T-helper 1 cell (primary cell): ENCODE data around the gene CTRL.
A peak's percentile ranks its signal among the peaks of the same experiment; 100 is the strongest.
"Not testable (repeated sequence)": the region's sequence is repeated elsewhere in the genome, so short reads cannot be mapped to it uniquely, and the experiment has no call there.

Experiments
- DNase-seq, 5 donors: peaks; one replicate each; pipeline ENCODE4 v3.0.0-alpha.2; 2012 to 2020
- total RNA-seq, 4 donors: gene quantifications; one replicate each; lab custom pipeline; 2026; lab: John Stamatoyannopoulos, UW

Gene CTRL
- 0.24 to 1.1 (median 0.57) reads per million in 4 donors for total RNA-seq

GRCh38 chr16:67931712-67932461 is at the start of gene CTRL:
Gene CTRL (minus strand): TSS chr16:67931862. CDS start chr16:67931852, 10 bp downstream.
- no peak for DNase-seq

GRCh38 chr16:67979955-67980678 is 48.5 kb upstream of the CTRL start, which contains the start of gene DPEP3:
Gene DPEP3 (minus strand): TSS chr16:67980499. CDS start chr16:67980380, 119 bp downstream.
- no peak for DNase-seq

DNA sequence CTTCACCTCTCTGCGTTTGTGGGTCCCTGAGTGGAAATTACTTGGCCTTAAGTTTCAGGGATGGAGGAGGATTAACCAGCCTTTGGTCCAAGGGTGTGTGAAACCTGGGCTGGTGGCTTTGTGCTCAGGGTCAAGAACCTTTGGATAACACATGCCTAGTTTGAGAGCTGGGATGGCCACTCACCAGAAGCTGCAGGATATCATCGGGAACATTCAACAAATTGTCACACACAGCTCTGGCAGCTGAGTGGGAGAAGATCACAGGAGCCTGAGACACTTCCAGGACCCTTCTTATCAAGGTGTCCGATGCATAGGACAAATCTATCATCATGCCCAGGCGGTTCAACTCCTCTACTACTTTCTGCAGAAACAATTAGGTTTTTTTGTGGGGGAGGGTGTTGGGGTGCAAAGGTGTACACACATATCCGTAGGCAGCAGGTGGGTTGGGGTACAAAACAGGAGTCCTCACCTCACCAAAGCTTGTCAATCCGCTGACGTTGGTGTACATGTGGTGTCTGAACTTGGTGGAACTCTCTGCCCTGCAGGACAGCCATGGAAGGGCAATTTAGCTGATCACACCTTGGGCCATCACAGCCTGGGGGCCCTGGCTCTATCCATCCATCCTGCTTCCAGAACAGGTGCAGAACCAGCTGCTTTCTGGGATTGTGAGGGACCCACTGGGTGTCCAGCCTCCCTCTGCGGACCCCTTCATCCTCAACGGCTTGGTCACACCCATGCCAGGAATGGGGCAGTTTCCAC is 46.0 kb upstream of the CTRL start:
- no peak for DNase-seq

GRCh38 chr16:67977005-67977404 is 45.3 kb upstream of the CTRL start:
- DNase-seq: no peak

DNA sequence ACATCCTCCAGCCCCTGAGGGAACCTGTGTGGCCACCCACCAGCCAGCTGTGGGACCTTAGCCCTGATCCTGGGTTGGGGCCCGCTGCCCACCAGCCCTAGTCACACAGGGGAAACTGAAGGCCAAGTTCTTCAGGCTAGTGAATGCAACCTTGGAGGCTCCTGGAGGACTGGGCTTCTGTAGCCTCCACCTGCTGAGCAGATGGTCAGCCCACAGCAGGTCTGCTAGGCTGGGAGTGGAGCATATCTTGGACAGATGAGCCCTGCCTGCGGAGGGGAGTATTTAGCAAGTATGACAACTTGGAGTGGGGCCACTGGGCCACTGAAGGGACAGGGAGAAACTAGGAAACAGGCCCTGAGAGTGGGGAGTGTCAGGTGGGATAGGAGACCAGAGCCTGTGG is 44.5 kb upstream of the CTRL start:
- no peak for DNase-seq

GRCh38 chr16:67975321-67976105 is 43.9 kb upstream of the CTRL start:
- no peak for DNase-seq

- not testable (repeated sequence) for DNase-seq
These were observed 40.6 kb upstream of the CTRL start for GRCh38 chr16:67972285-67972684.

DNA sequence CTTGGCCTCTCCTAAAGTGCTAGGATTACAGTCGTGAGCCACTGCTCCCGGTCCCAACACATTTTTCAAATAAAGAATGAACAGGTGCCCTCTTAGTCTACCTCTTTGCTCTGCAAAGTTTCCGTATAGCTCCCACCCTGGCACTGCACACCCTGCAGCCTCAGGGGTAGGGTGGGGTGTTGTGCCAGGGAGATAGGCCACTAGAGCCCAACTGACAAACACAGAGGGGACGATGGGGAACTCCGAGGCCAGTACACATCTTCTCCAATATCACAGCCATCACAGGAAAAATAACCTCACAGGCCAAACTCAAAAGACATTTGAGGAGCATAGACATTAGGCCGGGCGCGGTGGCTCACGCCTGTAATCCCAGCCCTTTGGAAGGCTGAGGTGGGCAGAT is 39.4 kb upstream of the CTRL start:
- DNase-seq: no peak

DNA sequence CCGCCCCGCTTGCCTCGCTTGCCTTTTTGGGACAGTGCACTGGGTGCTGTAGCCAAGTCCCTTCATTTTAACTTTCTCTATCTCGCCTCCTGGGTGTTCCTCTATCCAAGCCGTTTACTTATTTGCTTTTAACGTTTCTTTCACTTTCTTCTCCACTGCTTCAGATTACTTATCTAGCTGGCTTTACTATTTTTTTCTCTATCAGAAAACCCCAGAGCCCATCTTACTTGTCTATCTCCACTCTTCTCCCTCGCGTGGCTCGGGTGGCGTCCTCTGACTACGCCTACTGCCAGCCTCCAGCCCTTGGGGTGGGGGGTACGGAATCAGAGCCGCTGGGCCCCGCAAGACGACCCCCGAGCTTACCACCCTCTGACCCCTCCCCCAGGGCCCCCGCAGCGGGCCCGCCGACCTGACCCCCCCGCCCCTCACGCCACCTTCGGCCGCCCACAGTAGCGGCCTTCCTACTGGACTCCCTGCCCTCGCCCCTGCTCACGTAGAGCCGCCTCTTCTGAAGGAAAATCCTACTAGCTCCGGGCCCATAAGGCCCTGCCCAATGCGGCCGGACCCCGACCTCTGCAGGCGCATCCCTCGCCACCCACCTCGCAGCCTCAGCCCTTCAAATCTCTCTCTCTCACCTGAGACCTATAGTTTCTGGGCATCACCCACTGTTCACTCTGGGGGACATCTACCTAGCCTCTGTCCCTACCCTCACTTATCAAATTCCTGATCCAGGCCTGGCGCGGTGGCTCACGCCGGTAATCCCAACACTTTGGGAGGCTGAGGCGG is 37.8 kb upstream of the CTRL start:
- DNase-seq: no peak

GRCh38 chr16:67968400-67969253 is 37.0 kb upstream of the CTRL start, which contains the start of gene SLC12A4:
Gene SLC12A4 (minus strand): TSS chr16:67968637. CDS start chr16:67968553, 84 bp downstream.
- DNase-seq: peak; percentile 77 to 86 (median 80)

DNA sequence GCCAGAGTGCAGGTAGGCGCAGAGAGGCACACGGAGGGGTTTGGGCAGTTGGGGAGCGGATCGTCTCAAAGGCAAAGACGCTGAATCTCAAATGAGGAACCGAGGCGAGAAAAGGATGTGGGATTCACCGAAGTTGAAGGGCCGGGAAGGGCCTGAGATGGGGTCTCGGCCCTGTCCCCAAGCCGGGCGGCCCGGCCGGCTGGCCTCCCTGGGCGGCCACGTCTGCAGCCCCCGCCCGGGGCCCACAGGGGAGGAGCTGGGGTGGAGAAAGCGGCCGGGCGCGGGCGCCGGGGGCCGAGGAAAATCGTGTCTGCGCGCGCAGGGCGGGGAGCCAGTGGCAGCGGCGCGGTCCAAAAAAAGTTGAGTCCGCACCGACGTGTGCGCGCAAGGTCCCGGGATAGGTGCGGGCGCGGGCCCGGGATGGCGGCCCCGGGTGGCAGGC is 36.3 kb upstream of the CTRL start:
- DNase-seq: peak in 2 of 5 donors; percentile 18 to 41

DNA sequence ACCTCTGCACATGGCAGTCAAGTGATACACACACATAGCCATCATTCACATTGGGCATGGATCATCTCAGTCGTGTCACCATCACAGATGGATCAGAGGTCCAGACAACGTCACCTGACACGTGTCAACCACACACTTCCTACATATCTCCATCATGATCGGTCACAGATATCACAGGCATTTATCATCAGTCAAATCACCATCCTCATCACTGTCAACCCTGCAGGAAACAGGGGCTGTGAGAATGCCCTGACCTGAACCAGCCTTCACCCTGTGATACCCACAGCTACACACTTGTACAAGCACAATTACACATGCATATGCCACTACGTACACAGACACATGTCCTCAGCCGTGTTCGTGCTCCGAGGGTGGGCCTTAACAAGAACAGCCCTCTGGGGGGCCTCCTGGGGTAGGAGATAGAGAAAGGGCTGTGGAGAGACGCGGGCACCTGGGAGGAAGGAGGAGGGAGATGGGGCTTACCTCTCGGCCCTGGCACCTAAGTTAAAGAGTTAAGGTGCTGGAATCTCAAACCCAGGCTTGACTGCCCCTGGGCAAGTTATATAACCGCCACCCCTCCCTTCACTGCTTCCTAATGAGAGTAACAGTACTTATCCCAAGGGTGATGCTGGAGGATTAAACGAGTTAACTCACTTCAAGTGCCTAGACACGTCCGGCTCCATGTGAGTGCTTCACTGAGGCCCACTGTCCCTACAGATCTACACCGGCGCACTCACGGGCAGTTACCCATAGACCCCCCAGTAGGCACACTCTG is 35.7 kb upstream of the CTRL start:
- DNase-seq: peak in 1 of 5 donors; percentile 46

GRCh38 chr16:67966549-67967182 is 35.0 kb upstream of the CTRL start:
- no peak for DNase-seq

DNA sequence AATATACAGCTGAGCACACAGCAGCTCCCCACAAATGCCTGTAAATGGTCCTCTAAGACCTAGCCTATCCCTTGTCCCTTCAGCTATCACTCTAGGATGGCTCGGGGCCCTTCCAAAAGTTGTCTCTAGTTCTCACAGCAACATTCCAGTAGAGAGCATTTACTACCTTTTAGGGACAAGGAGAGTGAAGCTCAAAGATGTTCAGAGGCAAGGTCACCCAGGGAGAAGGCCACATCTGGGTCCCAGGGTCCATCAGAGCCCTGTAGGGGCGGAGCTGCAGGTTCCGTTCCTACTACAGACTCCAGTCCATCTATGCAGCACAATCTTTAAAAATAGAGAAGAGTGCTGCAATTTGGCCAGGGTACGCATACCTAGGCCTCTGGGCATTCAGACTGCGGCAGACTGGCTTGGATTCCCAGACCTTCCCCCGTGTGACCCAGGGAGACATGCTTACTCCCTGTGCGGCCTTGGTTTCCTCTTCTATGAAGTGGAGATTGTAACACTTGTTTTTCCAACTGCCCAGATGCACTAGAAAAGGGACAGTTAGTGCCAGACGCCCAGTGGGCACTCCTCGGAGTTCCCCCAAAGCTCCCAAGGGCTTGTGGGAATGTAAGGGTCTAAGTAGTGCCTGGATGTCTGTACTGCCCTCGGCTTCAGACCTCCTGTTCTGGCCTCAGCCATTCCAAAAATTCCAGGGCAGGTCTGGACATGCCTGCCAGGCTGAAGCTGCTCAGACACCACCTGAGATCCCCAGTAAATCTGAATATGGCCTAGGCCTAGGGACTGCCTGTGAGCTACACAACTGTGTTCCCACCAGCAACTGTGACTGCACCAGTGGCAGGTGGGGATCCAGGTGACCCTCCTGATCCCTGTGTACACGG is 34.2 kb upstream of the CTRL start:
- DNase-seq: no peak

DNA sequence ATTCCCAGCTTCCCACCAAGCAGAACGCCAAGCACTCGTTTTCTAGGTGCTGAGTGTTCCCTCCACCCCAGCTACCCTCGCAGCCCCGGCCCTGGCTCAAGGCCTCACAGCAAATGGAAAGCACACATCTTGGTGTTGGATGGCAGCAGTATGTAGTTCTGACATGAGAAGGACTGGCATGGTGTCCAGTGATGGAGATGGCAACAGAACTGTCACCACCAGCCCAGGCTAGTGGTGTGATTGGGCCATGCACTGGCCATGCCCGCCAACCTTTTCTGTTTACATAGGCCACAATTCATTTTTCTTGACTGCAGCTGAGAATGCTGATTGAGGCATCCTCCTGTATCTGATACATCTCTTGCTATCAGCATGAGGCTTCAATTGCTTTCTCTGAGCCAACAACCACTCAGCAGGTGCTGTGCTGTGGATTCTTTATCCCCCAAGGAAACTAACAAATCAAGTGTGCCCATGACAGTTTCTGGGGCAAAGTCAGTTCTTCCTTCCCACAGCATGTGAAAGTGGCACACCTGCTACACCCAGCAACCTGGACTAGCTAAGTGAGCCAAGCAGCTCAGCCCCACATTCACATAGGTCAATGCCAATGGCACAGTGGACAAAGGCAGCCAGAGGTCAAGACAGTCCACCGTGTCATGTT is 32.9 kb upstream of the CTRL start:
- DNase-seq: no peak

- no peak for DNase-seq
These were observed 32.1 kb upstream of the CTRL start for GRCh38 chr16:67963662-67964321.

GRCh38 chr16:67963292-67963661 is 31.6 kb upstream of the CTRL start:
- no peak for DNase-seq
